ENCODE data around the gene HCN2.

Gene HCN2

DNA sequence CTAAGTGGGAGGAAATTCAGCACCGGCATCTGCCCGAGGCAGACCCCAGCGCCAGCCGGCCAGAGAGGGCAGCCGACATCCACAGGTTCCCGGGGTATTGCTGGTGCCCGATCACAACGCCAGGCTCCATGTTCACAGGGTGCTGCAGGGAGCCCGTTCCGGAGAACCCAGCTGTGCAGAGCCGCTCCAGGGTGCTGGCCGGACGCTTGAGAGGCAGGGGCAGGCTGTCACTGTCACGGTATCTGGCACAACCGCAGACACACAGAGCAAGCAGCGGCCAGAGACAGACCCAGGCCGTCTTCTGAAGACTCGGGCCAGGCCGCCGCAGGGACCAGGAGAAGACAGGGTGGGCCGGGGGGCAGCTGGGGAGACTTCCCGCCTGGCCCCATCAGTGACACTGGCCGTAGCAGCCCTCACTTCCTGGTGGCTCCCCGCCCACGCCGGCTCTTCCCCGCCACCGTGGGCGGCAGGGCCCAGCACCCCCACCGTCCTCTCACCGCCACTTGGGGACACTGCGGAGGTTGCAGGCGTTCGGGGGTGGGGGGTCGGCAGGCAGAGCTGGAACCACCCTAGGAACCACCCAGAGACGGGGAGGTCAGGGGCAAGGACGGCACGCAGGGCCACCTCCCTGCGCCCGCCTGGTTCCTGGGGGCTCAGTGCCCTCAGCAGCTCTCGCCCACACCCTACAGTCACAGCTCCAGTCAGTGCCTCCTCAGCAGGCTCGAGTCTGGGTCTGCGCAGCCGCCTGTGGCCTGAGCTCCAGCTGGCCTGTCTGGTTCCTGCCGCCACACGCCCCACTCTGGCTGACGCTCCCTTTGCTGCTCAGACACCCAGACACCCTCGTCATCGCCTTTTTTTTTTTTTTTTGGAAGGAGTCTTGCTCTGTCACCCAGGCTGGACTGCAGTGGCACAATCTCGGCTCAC, 69.5 kb downstream of the HCN2 start:
- DNase-seq: no peak

DNA sequence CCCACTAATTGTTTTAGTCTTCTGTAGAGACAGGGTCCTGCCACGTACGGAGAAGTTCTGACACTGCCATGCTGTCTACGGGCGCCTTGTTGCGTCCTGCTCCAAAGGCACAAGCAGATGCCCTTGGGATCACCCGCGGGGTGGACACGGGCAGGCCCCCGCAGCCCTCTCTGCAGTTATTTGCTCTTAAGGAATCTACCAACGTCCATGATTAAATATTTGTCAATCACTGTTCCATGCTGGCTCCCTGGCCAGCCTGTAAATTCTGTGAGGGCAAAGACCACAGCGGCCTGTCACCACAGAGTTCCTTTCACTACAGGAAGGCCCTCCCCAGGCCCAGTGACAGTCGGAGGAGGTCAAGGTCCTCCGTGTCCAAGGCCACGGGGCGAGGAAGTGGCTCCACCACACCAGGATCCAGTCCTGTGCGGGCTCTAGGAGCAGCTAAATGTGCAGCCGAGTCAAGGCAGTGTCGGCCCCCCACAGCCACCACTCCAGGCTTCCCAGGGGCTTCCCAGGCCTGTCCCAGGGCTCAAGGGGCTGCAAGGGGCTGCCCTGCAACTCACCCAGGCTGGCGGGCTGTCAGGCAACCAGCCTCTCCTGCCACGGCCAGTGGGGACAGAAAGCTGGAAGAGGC, 71.2 kb downstream of the HCN2 start:
- no peak for DNase-seq

DNA sequence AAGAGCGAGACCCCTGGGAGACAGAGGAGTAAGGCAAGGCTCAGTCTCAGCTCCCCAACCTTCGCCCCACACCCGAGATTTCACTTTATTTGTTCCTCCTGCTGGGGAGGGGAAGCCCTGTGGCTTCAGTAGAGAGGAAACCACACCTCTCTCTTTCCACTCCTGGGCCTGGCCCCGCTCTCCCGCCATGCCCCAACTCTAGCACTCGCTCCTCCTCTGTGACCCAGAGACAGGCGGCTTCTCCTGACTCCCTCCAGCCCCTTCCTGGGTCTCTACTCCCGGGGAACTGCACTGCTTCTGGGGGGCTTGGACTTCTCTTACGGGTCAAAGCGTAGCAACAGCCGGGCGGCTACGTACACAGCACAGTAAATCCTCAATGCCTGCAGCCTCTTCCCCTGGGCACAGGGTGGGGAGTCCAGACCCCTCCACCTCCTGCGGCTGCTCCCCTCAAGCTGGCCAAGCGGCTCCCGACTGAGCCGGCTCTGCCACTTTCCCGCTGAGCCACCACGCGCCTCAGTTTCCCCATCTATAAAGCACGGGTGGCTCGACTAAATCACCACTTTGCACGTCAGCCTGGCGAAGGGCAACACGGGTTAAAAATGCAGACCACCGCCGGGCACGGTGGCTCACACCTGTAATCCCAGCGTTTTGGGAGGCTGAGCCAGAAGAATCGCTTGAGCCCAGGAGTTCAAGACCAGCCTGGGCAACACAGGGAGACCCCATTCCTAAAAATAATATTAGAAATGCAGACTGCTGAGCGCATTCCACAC, 71.9 kb downstream of the HCN2 start:
- DNase-seq: no peak

- no peak for DNase-seq
Observed at GRCh38 chr19:662207-662961, 72.7 kb downstream of the HCN2 start.

- peak in 1 of 2 experiments; percentile 56 for DNase-seq
Observed at GRCh38 chr19:662962-663681, 73.4 kb downstream of the HCN2 start, which contains the start of gene RNF126. Gene RNF126 (minus strand): TSS chr19:663214. CDS start chr19:663121, 93 bp downstream.

DNA sequence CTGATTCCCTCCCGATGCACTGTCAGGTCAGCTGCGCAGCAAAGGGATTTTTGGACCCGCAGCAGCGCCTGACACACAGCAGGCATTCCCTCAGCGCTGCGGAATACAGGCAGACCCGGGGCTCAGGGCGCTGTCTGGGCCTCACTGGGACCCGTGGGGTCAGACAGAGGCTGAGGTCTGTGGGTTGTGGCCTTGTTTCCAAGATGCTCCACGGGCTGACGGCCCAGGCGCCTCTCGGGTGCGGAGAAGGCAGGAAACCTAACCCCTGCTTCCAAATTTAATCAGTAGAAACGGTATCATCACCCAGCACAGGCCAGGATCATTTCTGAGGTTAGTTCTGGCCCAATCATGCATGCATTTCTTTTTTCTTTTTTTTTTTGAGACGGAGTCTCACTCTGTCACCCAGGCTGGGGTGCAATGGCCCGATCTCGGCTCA, 74.0 kb downstream of the HCN2 start:
- DNase-seq: no peak

DNA sequence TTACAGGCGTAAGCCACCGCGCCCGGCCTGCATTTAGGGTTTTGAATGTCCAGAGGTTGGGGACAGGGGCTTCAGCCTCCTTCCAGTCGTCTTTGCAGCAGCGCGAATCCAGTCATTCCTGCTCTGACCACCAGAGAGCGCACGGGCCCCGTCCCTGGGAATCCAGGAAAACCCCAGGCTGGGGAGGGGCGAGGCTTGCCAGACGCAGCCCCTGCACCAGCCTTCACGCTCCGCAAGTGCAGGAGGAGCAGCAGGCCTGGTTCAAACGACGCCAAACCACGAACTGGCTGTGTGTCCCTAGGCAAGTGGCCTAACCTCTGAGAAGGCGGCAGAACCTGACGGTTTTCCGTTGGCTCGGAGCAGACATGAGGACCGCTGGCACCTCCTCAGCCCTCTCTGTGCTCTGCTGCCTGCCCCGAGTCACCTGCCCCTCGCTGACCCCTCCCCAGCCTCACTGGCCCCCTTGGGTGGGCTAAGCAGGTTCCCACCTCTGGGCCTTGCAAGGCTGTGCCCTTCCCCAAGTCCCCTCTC, 75.3 kb downstream of the HCN2 start:
- DNase-seq: peak in 1 of 2 experiments; percentile 47

Measured in cerebellar nuclear complex (tissue), 1 donor.